Limb (tissue), 2 donors: ENCODE measurements around the gene C4A.
"Not testable (repeated sequence)": the region's sequence is repeated elsewhere in the genome, so short reads cannot be mapped to it uniquely, and the experiment has no call there.

Source experiments
- DNase-seq, 2 donors: peaks; one replicate each; pipeline ENCODE4 v3.0.0-alpha.2; 2016; ENCODE audit errors: extremely low spot score in 2 of 2

C4A gene

GRCh38 chr6:31958741-31959739 is 22.8 kb upstream of the C4A start, which contains the start of the genes NELFE and SKIC2:
Gene NELFE (minus strand): TSS chr6:31958971. CDS start chr6:31958446, 525 bp downstream.
Gene SKIC2 (plus strand): TSS chr6:31959175. CDS start chr6:31959193, 18 bp downstream.
- DNase-seq = peak; percentile 97 to 99

GRCh38 chr6:31961616-31962015 is 20.2 kb upstream of the C4A start:
- DNase-seq = no peak

- DNase-seq = no peak
Measured at GRCh38 chr6:31963921-31964320, 17.9 kb upstream of the C4A start.

DNA sequence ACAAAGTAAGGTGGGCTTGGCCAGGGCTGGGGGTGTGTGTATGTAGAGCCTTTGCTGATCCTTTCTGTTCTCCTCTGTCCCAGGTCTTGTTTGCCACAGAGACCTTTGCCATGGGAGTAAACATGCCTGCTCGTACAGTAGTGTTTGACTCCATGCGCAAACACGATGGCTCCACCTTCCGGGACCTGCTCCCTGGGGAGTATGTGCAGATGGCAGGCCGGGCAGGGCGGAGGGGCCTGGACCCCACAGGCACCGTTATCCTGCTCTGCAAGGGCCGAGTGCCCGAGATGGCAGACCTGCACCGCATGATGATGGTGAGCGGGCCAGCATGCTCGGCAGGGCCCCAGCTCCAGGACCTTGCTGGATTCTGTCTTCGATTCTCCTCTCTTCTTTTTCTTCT is 16.2 kb upstream of the C4A start:
- DNase-seq = no peak

DNA sequence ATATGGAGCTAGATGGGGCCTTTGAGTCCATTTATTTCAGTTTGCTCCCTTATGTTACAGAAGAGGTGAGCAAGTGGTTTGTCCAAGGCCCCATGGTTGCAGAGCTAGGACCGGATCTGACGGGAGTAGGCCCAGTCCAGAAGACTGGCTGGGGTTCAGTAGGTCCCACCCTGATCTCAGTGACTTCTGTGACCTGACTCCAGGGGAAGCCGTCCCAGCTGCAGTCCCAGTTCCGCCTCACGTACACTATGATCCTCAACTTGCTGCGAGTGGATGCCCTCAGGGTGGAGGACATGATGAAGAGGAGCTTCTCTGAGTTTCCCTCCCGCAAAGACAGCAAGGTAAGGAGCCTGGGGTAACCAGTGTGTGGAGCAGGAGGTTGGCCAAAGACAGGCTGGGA is 15.4 kb upstream of the C4A start:
- no peak for DNase-seq

GRCh38 chr6:31966997-31967925 is 14.6 kb upstream of the C4A start:
- no peak for DNase-seq

GRCh38 chr6:31967926-31968320 is 13.9 kb upstream of the C4A start:
- no peak for DNase-seq

- no peak for DNase-seq
Measured at GRCh38 chr6:31968326-31968725, 13.5 kb upstream of the C4A start.

DNA sequence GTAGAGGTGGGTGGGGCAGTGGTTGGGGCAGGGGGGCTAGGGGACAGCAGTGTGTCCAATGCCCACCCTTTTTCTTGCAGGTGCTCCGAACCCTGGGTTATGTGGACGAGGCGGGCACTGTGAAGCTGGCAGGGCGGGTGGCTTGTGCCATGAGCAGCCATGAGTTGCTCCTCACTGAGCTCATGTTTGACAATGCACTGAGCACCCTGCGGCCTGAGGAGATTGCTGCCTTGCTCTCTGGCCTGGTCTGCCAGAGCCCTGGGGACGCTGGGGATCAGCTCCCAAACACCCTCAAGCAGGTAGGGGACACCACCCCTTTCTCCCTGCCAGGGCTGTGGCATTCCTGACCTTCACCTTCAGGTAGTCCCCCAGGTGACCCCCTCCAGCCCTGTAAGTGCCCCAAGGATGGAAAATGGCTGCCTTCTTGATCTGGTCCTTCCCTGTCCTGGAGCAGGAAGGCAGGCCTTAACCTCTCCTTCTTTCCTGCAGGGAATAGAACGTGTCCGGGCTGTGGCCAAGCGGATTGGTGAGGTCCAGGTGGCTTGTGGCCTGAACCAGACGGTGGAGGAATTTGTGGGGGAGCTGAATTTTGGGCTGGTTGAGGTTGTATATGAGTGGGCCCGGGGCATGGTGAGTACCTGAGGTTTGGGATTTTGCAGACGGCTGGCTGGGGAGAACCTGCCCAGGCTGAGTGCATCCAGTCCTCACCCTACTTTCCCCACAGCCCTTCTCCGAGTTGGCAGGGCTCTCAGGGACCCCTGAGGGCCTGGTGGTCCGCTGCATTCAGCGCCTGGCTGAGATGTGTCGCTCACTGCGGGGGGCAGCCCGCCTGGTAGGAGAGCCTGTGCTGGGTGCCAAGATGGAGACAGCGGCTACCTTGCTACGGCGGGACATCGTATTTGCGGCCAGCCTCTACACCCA is 12.8 kb upstream of the C4A start:
- DNase-seq = no peak

- DNase-seq = no peak
Measured at GRCh38 chr6:31969712-31970603, 11.9 kb upstream of the C4A start.

GRCh38 chr6:31970604-31971271 is 11.1 kb upstream of the C4A start:
- DNase-seq = no peak

- DNase-seq = no peak
Measured at GRCh38 chr6:31971279-31971992, 10.4 kb upstream of the C4A start.

DNA sequence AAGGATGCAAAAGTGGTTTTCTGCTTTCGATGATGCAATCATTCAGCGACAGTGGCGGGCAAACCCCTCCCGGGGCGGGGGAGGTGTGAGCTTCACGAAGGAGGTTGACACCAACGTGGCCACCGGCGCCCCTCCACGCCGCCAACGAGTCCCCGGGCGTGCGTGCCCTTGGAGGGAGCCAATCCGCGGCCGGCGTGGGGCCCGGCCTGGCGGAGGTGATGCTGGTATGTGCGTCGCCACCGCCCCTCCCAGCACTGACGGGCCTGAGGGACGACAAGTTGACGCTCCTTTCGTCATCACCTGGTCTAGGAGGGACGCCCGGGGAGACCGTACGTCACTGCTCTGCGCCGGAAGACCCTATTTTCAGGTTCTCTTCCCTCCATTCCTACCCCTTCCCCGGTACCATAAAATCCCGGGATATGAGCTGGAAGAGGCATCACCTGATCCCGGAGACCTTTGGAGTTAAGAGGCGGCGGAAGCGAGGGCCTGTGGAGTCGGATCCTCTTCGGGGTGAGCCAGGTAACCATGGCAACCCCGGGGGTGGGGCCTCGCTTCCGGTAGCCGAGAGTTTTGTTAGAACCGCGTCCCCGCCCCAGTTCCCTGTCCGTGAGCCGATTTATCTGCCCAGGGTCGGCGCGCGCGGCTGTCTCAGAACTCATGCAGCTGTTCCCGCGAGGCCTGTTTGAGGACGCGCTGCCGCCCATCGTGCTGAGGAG is 9.7 kb upstream of the C4A start, which contains the start of gene DXO:
Gene DXO, minus strand, starts transcription at position 146 of the 716 bp plus-strand sequence. CDS start 463 bp downstream, outside the sequence.
- peak; percentile 94 to 98 for DNase-seq

- DNase-seq = no peak
Measured at GRCh38 chr6:31972709-31973350, 9.0 kb upstream of the C4A start.

- DNase-seq = not testable (repeated sequence)
Measured at GRCh38 chr6:31976065-31976464, 5.8 kb upstream of the C4A start.

GRCh38 chr6:31977816-31978431 is 3.9 kb upstream of the C4A start:
- no peak for DNase-seq

GRCh38 chr6:31978831-31979230 is 3.0 kb upstream of the C4A start:
- no peak for DNase-seq
